ENCODE results near the gene KCNH6. TPM values are rescaled to one million over a fixed set of nuclear protein-coding genes. Genes with fewer than 3 reads are reported as not detected.

The KCNH6 gene
- total RNA-seq, 1 experiment from 2014 or later = 1.6 TPM

GRCh38 chr17:63515426-63515825 lies 7.7 kb upstream of the KCNH6 start:
- no peaks in the 10 kb centered on the region for H3K79me2 ChIP-seq (ENCODE audit: insufficient read depth, low read length)
- H3K23ac ChIP-seq (ENCODE audit: insufficient read length, low read depth, low read length) = no peak overlapping the region
- WGBS (ENCODE audit: extremely low coverage, insufficient read length, low lambda C conversion rate) = no CpG with 5 or more reads among the region's 1 CpG
- H4K20me1 ChIP-seq (ENCODE audit: control insufficient read depth, insufficient read depth, insufficient read length) = no peaks in the 10 kb centered on the region
- no peak overlapping the region for H3K27ac ChIP-seq (ENCODE audit: insufficient read length, low read depth, low read length)
- no peak overlapping the region for H3K4ac ChIP-seq (ENCODE audit: low read depth, low read length)
- no peak overlapping the region for H4K5ac ChIP-seq (ENCODE audit: insufficient read length, low read depth, low read length)
- H3K27ac Mint-ChIP-seq = no peak overlapping the region
- 0 out of 2 replicates have a peak, but pooled peaks cover 1% of the 10 kb centered on the region for H3K4me1 ChIP-seq (ENCODE audit: insufficient read depth, low read length)
- no peak overlapping the region for H3T11ph ChIP-seq (ENCODE audit: low read length)
- H2AFZ ChIP-seq (ENCODE audit: low read length) = no peak overlapping the region
- H3K18ac ChIP-seq (ENCODE audit: insufficient read length, low read depth, low read length) = no peak overlapping the region
- peaks cover 7% of the 10 kb centered on the region; the same call in 1 of the 2 replicates for H3K27me3 Mint-ChIP-seq (ENCODE audit: low read depth)
- H3K9me3 ChIP-seq (ENCODE audit: control insufficient read depth, low read depth, low read length) = no peaks in the 10 kb centered on the region
- peaks cover 3 to 4% of the 10 kb centered on the region in 2 experiments for H3K4me1 Mint-ChIP-seq
- no peaks in the 10 kb centered on the region for H3K36me3 Mint-ChIP-seq (ENCODE audit: insufficient read depth in 1 of 3, low read depth in 3 of 3)
- H3K4me3 Mint-ChIP-seq = no peak overlapping the region
- no peaks in the 10 kb centered on the region for H3K27me3 ChIP-seq (ENCODE audit: insufficient read depth, low read length)
- H3K14ac ChIP-seq (ENCODE audit: insufficient read depth, low read length) = no peak overlapping the region
- H3K4me2 ChIP-seq (ENCODE audit: insufficient read depth, insufficient read length, low read length) = no peak overlapping the region
- no peak overlapping the region for H2BK120ac ChIP-seq (ENCODE audit: low read depth, low read length, poor library complexity, severe bottlenecking)
- H2AK5ac ChIP-seq (ENCODE audit: insufficient read length, low read length) = no peak overlapping the region
- no peaks in the 10 kb centered on the region for H3K9me3 Mint-ChIP-seq
- no peaks in the 10 kb centered on the region for H3K79me1 ChIP-seq (ENCODE audit: insufficient read depth, low read depth, low read length, poor library complexity, severe bottlenecking)
- no peak for DNase-seq
- H4K8ac ChIP-seq (replicated peaks; ENCODE audit: insufficient read length, low read depth, low read length) = no peak overlapping the region
- no peak overlapping the region for H3K9ac ChIP-seq (ENCODE audit: extremely low read depth, insufficient read length, low read length)
- no peak overlapping the region for H2BK15ac ChIP-seq (ENCODE audit: low read depth, low read length)
- H2BK20ac ChIP-seq (ENCODE audit: low read depth, low read length, poor library complexity, severe bottlenecking) = no peak overlapping the region
- no peak overlapping the region for H2BK12ac ChIP-seq (ENCODE audit: insufficient read length, low read depth, low read length)
- H2BK5ac ChIP-seq (ENCODE audit: insufficient read length, low read length) = no peak overlapping the region
- H3K23me2 ChIP-seq (ENCODE audit: insufficient read length, low read depth, low read length, poor library complexity, severe bottlenecking) = no peaks in the 10 kb centered on the region
- TF ChIP-seq CTCF (conservative IDR thresholded peaks at IDR 0.05) = no peak
- H3K56ac ChIP-seq (ENCODE audit: insufficient read length, low read depth, low read length) = no peak overlapping the region
- no peak overlapping the region for H4K91ac ChIP-seq (ENCODE audit: insufficient read length, low read depth, low read length)

Data from H9 (cell line).